Testis (tissue), 3 donors: Measurements from ENCODE around the gene MPV17L. TPM values are rescaled to one million over a fixed set of nuclear protein-coding genes. Genes with fewer than 3 reads are reported as not detected.

Experiments
- DNase-seq: peaks from one replicate; pipeline ENCODE4 v3.0.0-alpha.2; 2019
- H3K27ac ChIP-seq, 2 donors: fragments of 200-600 bp; sonication (generic); one replicate each; pipeline ENCODE4 v1.5.1; 2019
- H3K27me3 ChIP-seq: fragments of 200-600 bp; sonication (generic); one replicate; pipeline ENCODE4 v1.5.1; 2019
- H3K36me3 ChIP-seq: fragments of 200-600 bp; sonication (generic); one replicate; pipeline ENCODE4 v1.5.1; 2017; ENCODE audit warnings: low read depth; ENCODE audit errors: missing control alignments
- H3K4me1 ChIP-seq: fragments of 200-600 bp; sonication (generic); one replicate; pipeline ENCODE4 v1.5.1; 2019
- H3K4me3 ChIP-seq, 2 donors: fragments of 200-600 bp; sonication (generic); one replicate each; pipeline ENCODE4 v1.5.1; 2017 to 2019
- H3K9me3 ChIP-seq: fragments of 200-600 bp; sonication (generic); one replicate; pipeline ENCODE4 v1.5.1; 2017
- CTCF ChIP-seq, 3 experiments: fragments of 450-650 bp in 2 of 3; fragments of 200-600 bp in 1 of 3; sonication (generic) in 1 of 3; IDR thresholded peaks; one replicate each; pipeline ENCODE4 v1.5.1; 2016 to 2019; ENCODE audit warnings: antibody characterized with exemption in 3 of 3, mild to moderate bottlenecking in 2 of 3, moderate library complexity in 1 of 3
- POLR2A ChIP-seq: fragments of 450-650 bp; IDR thresholded peaks from one replicate; pipeline ENCODE4 v1.6.1; 2017; ENCODE audit warnings: antibody characterized with exemption, mild to moderate bottlenecking, moderate library complexity
- WGBS, 2 donors: methylation state at CpG; one replicate each; pipeline ENCODE4 v1.1.5; 2018; 5-methylcytosine and 5-hydroxymethylcytosine counted together
- intact Hi-C: fragments of 100-400 bp; cut with DNase I; formaldehyde crosslinking; loops from one replicate; pipeline ENCODE4 v1.15.1; 2023; ENCODE audit warnings: low total_unique reads
- polyA plus RNA-seq: library from polyadenylated mRNA; stranded (reverse); fragments of 350-450 nt; fragmentation: Illumina TruSeq; extraction: RNeasy Lipid Tissue Mini Kit (QIAGEN cat#74804); gene quantifications from one replicate; pipeline ENCODE4 v1.2.3, GENCODE V29; 2014; ENCODE audit warnings: low read depth, low replicate concordance; ENCODE audit not compliant: insufficient read depth
- total RNA-seq, 2 donors: library from RNA; depleted of rRNA; stranded (reverse); fragments of >200 nt; gene quantifications; one replicate each; pipeline ENCODE4 v1.2.3, GENCODE V29; 2016

MPV17L gene
- total and polyA plus RNA-seq, 3 donors from 2014 or later: 3.7 to 12.5 (median 9.5) TPM

GRCh38 chr16:15434425-15435215 lies 39.1 kb downstream of the MPV17L start, which contains the start of gene BMERB1:
BMERB1 (plus strand) TSS chr16:15434588; CDS start chr16:15434654, 66 bp downstream.
- H3K27me3 ChIP-seq: no peaks in the 10 kb centered on the region
- H3K4me1 ChIP-seq: no peaks in the 10 kb centered on the region
- no peak for TF ChIP-seq POLR2A
- TF ChIP-seq CTCF (IDR thresholded peaks at IDR 0.05): peak in 1 of 3 experiments; percentile 12
- WGBS, 2 donors: 0 to 1% methylated on average over 38 to 63 of the region's 63 CpGs
- no peaks in the 10 kb centered on the region for H3K9me3 ChIP-seq
- peak within 1 kb of the TSS; percentile 52 to 78 for H3K27ac ChIP-seq
- peak; percentile 74 for DNase-seq
- peak within 1 kb of the TSS; percentile 79 to 86 for H3K4me3 ChIP-seq
- H3K36me3 ChIP-seq: no peaks in the 10 kb centered on the region
- intact Hi-C loops: no loop called here

DNA sequence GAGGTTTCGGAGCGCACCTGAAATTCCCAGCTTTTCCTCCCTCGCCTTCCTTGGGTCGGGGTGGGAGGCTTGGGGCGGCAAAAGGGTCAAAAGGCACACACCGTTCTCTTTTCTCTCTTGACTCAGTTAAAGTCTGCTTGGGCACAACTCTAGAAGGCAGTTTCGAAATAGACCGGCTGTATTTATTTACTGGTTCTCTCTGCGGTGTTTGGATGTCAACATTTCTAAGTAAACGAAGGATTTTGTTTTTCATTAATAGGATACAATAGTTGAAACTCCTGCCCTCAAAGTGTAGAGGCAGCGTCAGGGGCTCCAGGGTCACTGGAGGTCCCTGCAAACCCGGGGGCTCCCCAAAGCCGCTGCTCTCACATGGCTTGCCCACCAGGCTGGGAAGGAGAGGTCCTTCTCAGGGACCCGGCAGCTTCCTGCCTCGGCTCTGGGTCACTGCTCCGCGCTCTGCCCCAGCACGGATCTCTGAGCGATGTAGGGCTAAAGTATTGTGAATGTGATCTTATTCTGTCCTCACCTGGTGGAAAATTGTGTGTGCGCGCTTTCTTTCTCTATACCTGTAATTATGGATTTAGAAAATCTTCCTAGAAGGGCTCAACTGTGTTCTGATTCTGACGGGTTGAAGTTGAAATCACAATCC lies 39.8 kb downstream of the MPV17L start:
- H3K9me3 ChIP-seq: no peaks in the 10 kb centered on the region
- H3K27me3 ChIP-seq: no peaks in the 10 kb centered on the region
- no peak for DNase-seq
- H3K36me3 ChIP-seq: no peaks in the 10 kb centered on the region
- WGBS, 2 donors: 5 to 8% methylated on average over 22 of the region's 22 CpGs
- H3K4me3 ChIP-seq: peak overlapping the region; percentile 79 to 86
- no peaks in the 10 kb centered on the region for H3K4me1 ChIP-seq
- peak overlapping the region; percentile 52 to 78 for H3K27ac ChIP-seq
- intact Hi-C loops: no loop called here
- TF ChIP-seq POLR2A: no peak
- TF ChIP-seq CTCF (IDR thresholded peaks at IDR 0.05): no peak

- Histone ChIP-seq H3K27me3 (no peaks in the 10 kb centered on the region), H3K9me3 (no peaks in the 10 kb centered on the region), H3K27ac (no peak overlapping the region), H3K36me3 (no peaks in the 10 kb centered on the region), H3K4me3 (no peak overlapping the region), H3K4me1 (no peaks in the 10 kb centered on the region)
- no peak for DNase-seq
- TF ChIP-seq CTCF (IDR thresholded peaks at IDR 0.05): no peak
- TF ChIP-seq POLR2A: no peak
- 79 to 85% methylated on average over 4 of the region's 4 CpGs for WGBS, 2 donors
- intact Hi-C loops: no loop called here
These were observed 43.5 kb downstream of the MPV17L start for GRCh38 chr16:15439102-15439501.

DNA sequence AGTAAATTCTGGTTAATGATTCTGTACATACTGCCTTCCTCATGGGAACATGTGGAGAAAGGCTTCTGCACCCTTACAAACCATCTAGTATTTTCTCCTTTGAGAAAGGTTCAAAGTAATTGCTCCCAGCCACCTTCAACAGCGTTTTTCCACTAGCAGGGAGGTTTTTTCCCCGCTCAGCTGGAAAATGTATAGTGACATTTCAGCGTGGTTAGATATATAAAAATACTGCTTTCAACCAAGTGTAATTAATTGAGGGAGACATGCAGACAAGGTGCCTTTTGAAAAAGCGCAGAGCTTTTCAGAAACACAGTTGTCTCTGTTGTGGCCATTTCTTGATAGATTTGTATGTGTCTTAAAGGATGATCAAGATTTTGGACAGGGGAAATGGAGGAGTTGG lies 44.0 kb downstream of the MPV17L start:
- H3K4me3 ChIP-seq: no peak overlapping the region
- no peak for DNase-seq
- H3K27me3 ChIP-seq: no peaks in the 10 kb centered on the region
- WGBS, 2 donors: 87 to 95% methylated on average over 4 of the region's 4 CpGs
- intact Hi-C loops: no loop called here
- H3K36me3 ChIP-seq: no peaks in the 10 kb centered on the region
- no peaks in the 10 kb centered on the region for H3K9me3 ChIP-seq
- no peak for TF ChIP-seq POLR2A
- TF ChIP-seq CTCF (IDR thresholded peaks at IDR 0.05): no peak
- H3K27ac ChIP-seq: no peak overlapping the region
- no peaks in the 10 kb centered on the region for H3K4me1 ChIP-seq
